Neural crest cell (in vitro differentiated cells): ENCODE data around the gene SNCAIP. TPM values are rescaled to one million over a fixed set of nuclear protein-coding genes. Genes with fewer than 3 reads are reported as not detected.

ENCODE experiments used
- DNase-seq: peaks from one replicate; pipeline ENCODE4 v3.0.0; 2021; ENCODE audit warnings: low read depth, mixed read lengths, low spot score
- H3K27ac Mint-ChIP-seq: one replicate; pipeline ENCODE4 v1.8.0; 2021; ENCODE audit warnings: mild to moderate bottlenecking, mixed read lengths; ENCODE audit not compliant: unreplicated experiment
- H3K27me3 Mint-ChIP-seq: 2 replicates; pipeline ENCODE4 v1.8.0; 2021; ENCODE audit warnings: low read depth, mild to moderate bottlenecking, mixed read lengths
- H3K36me3 Mint-ChIP-seq: 2 replicates; pipeline ENCODE4 v1.8.0; 2021; ENCODE audit warnings: low read depth, mild to moderate bottlenecking, mixed read lengths
- H3K4me1 Mint-ChIP-seq: 2 replicates; pipeline ENCODE4 v1.8.0; 2021; ENCODE audit warnings: mixed read lengths
- H3K4me3 Mint-ChIP-seq: one replicate; pipeline ENCODE4 v1.8.0; 2021; ENCODE audit warnings: mild to moderate bottlenecking, mixed read lengths
- H3K9me3 Mint-ChIP-seq: 2 replicates; pipeline ENCODE4 v1.8.0; 2021; ENCODE audit warnings: mixed read lengths
- long read RNA-seq: library from polyadenylated mRNA; unstranded; transcript quantifications from one replicate; pipeline ENCODE4 v2.0.0, GENCODE V29; 2020
- total RNA-seq: library from RNA; stranded (reverse); gene quantifications from 2 replicates; pipeline ENCODE4 v1.2.1, GENCODE V29; 2021
- TF ChIP-seq, protein P1 (sequence below): fragments of 200-600 bp; sonication (generic); conservative IDR thresholded peaks from 2 replicates; pipeline ENCODE4 v1.5.0; 2021; ENCODE audit warnings: antibody characterized with exemption, mild to moderate bottlenecking

Gene SNCAIP
- 10.2 and 11.6 TPM in 2 replicates for total RNA-seq
- long read RNA-seq, partial matches to known transcripts, result 4 of 24 reads
- long read RNA-seq, other reads (novel, unspliced or antisense), result 20 of 24 reads

DNA sequence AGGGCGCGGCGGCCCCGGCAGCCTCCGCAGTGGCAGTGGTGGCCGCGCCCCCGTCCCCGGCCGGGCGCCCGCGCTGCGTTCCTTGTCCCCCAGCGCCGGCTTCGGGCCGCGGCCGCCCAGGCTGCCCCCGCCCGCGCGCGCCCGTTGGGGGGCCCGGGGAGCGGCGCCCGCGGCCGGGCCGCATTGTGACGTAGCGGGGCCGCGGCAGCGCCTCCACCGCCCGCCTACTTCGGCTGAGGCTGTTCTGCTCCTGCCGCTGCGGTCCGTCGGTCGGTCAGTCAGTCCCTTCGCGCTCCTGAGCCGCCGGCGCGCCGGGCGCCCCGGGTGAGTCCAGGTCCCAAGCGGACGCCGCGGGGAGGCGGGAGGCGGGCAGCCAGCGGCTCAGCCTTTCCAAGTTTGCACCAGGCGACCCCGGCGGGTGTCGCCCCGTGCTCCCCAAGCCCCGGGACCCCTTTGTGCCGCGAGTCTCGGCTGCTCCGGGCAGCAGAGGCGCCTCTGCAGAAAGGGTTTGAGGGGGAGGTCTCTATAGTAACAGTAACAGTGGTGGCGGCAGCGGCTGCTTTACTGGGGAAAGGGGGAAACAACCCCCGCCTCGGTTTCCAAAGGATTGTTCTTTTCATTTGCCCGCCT lies at the start of gene SNCAIP:
Gene SNCAIP (plus strand): TSS at position 277 of the 630 bp plus-strand sequence. CDS start 78,898 bp downstream, outside the sequence.
- H3K27ac Mint-ChIP-seq, result peak within 1 kb of the TSS; percentile 95

DNA sequence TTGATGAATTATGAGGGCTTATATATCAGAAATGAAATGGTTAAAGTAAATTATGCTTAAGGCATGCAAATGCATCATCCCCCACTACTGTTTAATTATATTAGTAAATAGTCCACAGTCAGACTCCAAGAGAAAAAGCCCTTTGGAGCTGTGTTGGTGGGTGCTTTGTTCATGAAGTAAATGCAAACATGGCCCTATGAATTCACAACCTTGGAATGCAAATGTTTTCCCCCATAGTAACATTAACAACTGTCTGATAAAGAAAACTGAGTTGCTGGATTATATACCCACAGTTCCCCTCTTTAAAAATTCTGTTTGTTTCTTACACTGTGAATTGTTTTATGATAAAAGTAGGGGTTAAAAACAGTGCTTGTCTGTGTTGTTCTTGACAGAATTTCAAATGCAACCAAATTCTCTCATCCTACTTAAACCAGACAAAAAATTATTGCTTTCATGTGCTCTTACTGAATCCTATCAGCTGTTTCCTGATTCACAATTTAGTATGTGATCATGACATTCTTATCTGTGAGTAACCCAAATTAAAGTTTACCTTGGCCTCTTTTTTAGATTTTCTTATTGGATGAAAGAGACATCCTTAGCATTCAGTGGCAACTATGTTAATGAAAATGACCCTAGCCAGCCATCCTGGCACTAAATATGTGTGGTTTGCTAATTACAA lies 48.5 kb upstream of the SNCAIP start:
- no peaks in the 10 kb centered on the region for H3K36me3 Mint-ChIP-seq
- H3K9me3 Mint-ChIP-seq, result peaks cover under 1% of the 10 kb centered on the region
- H3K4me1 Mint-ChIP-seq, result no peaks in the 10 kb centered on the region
- no peak overlapping the region for H3K4me3 Mint-ChIP-seq
- no peaks in the 10 kb centered on the region for H3K27me3 Mint-ChIP-seq
- DNase-seq, result no peak
- H3K27ac Mint-ChIP-seq, result no peak overlapping the region
- TF ChIP-seq, protein P1, sequence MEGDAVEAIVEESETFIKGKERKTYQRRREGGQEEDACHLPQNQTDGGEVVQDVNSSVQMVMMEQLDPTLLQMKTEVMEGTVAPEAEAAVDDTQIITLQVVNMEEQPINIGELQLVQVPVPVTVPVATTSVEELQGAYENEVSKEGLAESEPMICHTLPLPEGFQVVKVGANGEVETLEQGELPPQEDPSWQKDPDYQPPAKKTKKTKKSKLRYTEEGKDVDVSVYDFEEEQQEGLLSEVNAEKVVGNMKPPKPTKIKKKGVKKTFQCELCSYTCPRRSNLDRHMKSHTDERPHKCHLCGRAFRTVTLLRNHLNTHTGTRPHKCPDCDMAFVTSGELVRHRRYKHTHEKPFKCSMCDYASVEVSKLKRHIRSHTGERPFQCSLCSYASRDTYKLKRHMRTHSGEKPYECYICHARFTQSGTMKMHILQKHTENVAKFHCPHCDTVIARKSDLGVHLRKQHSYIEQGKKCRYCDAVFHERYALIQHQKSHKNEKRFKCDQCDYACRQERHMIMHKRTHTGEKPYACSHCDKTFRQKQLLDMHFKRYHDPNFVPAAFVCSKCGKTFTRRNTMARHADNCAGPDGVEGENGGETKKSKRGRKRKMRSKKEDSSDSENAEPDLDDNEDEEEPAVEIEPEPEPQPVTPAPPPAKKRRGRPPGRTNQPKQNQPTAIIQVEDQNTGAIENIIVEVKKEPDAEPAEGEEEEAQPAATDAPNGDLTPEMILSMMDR, result no peak

More for the DNA sequence above, at the start of gene SNCAIP:
- Mint-ChIP-seq H3K9me3 (no peaks in the 10 kb centered on the region), H3K36me3 (no peaks in the 10 kb centered on the region), H3K27me3 (peaks cover 47% of the 10 kb centered on the region), H3K4me1 (peaks cover 22% of the 10 kb centered on the region), H3K4me3 (peak within 1 kb of the TSS; percentile 100)
- peak; percentile 47 for DNase-seq
- TF ChIP-seq, protein P1, result no peak

DNA sequence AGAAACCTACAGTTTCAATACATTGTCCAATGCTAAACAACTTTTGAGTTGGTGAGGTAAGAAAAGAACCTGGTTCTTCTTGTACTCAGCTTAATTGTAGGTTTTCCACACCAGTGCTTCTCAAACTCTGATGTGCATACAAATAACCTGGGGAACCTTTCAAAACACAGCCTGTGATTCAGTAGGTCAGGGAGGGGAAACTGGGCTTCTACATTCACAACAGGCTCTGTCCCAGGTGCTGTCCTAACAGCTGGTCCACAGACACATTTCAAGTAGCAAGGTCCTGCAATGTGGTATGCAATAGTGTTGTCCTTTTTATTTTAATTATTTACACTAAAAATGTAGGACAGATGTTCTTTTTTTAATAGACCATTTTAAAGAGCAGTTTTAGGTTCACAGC lies 47.4 kb upstream of the SNCAIP start:
- DNase-seq, result no peak
- no peaks in the 10 kb centered on the region for H3K36me3 Mint-ChIP-seq
- H3K4me3 Mint-ChIP-seq, result no peak overlapping the region
- no peak overlapping the region for H3K27ac Mint-ChIP-seq
- TF ChIP-seq, protein P1, result no peak
- H3K9me3 Mint-ChIP-seq, result peaks cover 2% of the 10 kb centered on the region
- H3K4me1 Mint-ChIP-seq, result no peaks in the 10 kb centered on the region
- H3K27me3 Mint-ChIP-seq, result no peaks in the 10 kb centered on the region

DNA sequence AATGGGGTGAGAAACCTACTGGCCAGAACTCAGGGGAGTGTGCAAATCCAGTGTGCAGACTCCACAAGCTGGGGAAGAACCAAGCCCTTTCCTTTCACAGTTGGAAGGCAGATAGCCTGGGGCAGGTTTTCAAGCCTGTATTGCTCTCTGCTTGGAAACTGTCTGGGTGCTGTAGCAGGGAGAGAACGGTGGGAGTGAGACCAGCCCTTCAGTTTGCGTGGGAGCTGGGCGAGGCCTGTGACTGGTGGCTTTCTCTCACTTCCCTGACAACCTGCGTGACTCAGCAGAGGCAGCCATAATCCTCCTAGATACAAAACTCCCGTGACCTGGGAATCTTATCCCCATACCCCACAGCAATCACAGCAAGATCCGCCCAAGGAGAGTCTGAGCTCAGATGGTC lies 44.9 kb upstream of the SNCAIP start:
- peaks cover 11% of the 10 kb centered on the region for H3K9me3 Mint-ChIP-seq
- DNase-seq, result no peak
- H3K27me3 Mint-ChIP-seq, result no peaks in the 10 kb centered on the region
- H3K27ac Mint-ChIP-seq, result no peak overlapping the region
- no peaks in the 10 kb centered on the region for H3K36me3 Mint-ChIP-seq
- H3K4me3 Mint-ChIP-seq, result no peak overlapping the region
- TF ChIP-seq, protein P1, result no peak
- H3K4me1 Mint-ChIP-seq, result no peaks in the 10 kb centered on the region

DNA sequence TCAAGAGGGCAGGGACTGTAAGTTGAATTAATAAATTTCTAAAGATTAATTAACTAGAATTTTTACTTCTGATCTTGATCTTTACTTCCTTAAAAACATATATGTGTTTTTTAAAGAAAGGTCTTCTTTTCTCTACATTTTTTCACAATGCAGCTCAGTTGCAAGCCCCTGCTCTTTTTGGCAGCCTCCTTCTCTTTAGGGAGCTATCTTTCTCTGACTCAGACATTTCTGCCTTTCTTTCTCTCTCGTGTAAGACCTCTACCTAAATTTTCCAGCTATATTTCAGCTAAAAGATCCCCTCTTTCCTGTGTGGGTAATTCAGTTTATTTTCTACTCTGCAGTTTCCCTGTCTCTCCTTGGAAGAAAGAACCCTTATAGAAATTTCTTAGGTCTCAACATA lies 38.3 kb upstream of the SNCAIP start:
- Mint-ChIP-seq H3K9me3 (peaks cover 8% of the 10 kb centered on the region), H3K27me3 (no peaks in the 10 kb centered on the region), H3K4me3 (no peak overlapping the region), H3K36me3 (no peaks in the 10 kb centered on the region), H3K4me1 (no peaks in the 10 kb centered on the region), H3K27ac (no peak overlapping the region)
- TF ChIP-seq, protein P1, result no peak
- DNase-seq, result no peak
